Measurements from ENCODE around the gene PRIM2. TPM values are rescaled to one million over a fixed set of nuclear protein-coding genes. Genes with fewer than 3 reads are reported as not detected.

PRIM2 gene
- total RNA-seq (2014; rRNA removed; shearing (Covaris generic)): 15.2 and 21.8 TPM in 2 replicates

GRCh38 chr6:57317060-57317943 lies at the start of gene PRIM2:
PRIM2 (plus strand) TSS chr6:57317630; CDS start chr6:57318446, 816 bp downstream.

Small RNAs within 50 kb of the gene (small RNA-seq; reads per million reads assigned to genes)
- gene MIR548U: not detected

Other genes starting within 250 kb of the PRIM2 start
- gene ZNF451, start 227.4 kb upstream of the PRIM2 start, total RNA-seq (2014; rRNA removed; shearing (Covaris generic)): 28.4 and 33.4 TPM in 2 replicates
- 3.7 and 4.9 TPM in 2 replicates for gene BAG2, start 145.3 kb upstream of the PRIM2 start, total RNA-seq (2014; rRNA removed; shearing (Covaris generic))
- 3.6 and 5.2 TPM in 2 replicates for gene RAB23, start 95.3 kb upstream of the PRIM2 start, total RNA-seq (2014; rRNA removed; shearing (Covaris generic))

All from A375 (cell line).